Measurements from ENCODE around the gene CACNA2D4.

Gene CACNA2D4

DNA sequence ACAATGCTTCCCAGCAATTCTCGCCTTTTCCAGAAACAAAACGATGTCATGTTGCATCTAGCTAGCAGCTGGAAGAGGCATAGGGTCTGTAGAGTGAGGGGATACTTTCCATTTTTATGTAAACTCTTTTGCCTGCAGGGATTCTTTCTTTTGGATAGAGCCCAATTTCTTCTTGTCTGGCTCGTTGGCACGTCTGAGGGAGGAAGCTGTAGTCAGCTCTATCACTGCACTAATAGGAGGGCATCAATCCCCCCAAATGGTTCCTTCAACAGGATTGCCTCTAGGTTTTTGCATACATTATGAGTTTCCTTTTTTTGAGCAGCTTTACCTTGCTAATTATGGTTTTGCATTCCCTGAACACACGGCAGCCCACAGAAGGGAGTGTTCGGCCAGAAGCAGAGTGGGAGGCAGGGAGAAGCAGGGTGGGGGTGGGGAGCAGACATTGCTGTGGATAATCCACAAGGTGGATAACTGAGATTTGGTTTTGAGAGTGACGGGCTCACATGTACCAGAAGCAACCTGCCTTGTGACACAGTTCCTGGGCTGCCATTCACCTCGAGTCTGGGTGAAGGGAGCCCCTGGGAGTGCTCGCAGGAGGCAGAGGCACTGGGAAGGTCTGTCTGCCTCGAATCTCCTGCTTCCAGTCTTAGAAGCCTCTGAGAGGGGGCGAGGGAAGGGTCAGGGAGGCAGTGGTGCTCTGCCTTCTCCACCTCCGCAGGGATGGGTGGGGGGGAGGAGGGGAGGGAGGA lies 73.6 kb downstream of the CACNA2D4 start:
- no peak for DNase-seq (ENCODE audit: low read depth, low spot score)

DNA sequence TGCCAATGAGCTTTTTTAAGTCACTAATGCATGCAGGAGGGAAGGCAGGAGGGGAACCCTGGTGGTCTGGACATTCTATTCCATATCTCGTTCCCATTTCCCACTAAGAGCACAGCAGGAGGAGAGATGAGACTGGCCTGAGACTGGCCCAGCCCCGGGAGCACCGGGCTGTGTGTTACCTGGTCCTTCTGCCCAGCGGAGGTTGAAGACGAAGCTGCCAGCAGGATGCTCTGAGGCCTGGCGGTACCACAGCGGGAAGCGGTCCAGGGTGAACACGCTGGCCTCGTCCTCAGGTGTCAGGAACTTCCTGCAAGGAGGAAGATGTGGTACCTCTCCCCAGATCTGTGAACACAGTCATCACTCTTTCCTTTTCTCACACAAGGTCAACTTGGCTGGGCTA lies 74.2 kb downstream of the CACNA2D4 start:
- no peak for DNase-seq (ENCODE audit: low read depth, low spot score)

DNA sequence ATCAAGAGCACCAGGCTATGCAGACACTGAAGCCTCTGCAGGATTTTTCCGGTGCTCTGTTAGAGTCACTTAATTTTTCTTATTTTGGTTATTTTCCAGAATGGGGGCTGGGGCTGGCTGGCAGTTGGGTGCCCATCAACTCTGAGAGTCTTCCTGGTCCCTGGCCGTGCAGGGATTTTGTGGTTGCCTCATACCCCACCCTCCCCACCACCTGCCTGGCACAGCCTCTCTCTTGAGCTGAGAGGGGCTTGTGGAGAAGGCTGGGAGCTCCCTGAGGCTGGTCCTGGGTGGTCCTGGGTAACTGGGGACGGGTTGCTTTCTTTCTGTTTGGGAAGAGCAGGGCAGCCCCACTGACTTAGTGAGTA lies 74.8 kb downstream of the CACNA2D4 start:
- DNase-seq (ENCODE audit: low read depth, low spot score) = no peak

DNA sequence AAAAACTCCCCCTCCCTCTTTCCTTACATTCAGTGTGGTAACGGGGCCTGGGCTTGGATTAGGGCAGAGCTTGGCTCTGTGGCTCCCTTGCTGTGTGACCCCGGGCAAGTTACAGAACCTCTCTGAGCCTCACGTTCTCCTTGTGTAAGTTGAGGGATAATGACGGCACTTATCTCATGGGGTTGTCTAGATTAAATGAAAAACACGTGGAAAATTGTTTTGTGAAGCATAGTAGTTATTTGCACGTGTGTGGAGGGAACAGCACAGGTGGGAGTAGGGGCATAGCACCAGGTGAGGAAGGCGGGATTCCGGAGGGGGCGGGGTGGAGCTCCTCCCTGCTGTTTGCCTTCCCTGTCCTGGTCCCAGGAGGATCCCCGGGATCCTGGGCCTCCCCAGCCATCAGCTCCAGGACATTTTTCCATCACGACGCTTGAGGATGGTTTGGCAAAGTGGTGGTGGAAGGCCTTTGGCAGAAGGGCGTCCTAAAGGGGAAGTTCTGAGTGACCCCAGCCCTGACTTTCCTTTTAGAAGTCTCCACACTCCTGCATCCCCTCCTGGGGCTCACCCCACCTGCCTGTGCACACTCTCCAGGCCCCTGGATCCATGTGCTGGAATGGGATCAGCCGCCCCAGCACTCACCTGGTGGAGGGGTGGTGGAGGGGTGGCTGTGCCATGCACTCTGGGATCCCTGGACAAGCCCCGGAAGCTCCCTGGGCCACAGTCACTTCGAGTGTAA lies 75.4 kb downstream of the CACNA2D4 start:
- no peak for DNase-seq (ENCODE audit: low read depth, low spot score)

DNA sequence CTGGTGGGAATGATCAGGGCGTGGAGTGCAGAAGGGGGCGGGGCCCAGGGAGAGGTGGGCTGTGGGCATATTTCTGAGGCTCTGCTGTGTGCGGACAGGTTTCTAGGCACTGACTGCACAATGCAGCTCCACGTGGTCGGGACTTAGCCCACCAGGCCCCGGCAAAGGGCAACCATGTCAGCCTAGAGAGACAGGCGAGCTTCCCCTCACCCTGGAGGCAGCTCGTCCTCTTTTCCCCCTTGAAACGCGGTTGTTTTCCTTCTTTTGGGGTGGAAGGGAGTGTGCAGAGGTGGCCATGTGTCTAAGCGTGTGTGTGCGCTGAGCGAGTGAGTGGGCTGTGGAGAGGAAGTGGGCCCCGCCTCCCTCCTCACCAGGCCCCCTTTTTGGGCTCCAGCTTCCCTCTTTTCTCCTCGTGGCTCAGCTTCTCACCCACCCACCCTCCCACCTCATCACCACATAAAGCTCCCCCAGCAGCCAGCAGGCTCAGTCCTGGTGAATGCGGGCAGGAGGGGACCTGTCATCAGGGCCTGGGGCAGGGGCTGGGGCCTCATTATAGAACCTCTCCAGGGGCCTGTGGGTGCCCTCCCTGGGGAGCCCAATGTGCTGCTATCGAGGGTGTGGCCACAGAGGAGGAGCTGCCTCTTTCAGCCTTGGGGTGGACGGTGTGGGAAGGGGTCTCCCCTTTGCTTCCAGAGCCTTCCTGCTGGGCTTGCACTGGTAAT lies 76.1 kb downstream of the CACNA2D4 start:
- DNase-seq (ENCODE audit: low read depth, low spot score) = no peak

DNA sequence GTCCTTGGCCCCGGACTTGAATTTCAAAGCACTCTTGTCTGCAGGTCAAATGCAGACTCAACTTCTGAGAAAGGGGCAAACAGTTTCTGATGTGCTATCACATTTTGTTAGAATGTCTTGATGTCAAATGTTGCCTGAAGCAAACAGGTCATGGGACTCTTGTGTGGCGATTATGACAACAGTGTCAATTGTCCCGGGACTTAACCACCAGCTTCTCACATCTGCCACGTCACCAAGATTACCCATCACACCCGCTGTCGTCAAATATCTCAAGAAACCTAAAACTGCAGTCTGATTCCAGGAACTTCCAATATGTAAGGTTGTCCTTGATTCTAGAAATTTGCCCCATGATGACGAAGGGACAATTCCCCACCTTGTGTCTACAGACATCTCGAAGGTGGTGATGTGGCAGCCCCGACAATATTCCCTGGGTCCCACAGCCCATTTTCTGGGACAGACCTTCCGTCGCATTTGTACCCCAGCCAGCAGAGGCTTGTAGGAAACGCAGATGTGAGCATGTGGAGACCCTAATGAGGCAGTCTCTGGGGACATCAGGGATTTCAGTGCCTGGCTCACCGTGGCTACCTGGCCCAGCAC lies 76.8 kb downstream of the CACNA2D4 start:
- no peak for DNase-seq (ENCODE audit: low read depth, low spot score)

DNA sequence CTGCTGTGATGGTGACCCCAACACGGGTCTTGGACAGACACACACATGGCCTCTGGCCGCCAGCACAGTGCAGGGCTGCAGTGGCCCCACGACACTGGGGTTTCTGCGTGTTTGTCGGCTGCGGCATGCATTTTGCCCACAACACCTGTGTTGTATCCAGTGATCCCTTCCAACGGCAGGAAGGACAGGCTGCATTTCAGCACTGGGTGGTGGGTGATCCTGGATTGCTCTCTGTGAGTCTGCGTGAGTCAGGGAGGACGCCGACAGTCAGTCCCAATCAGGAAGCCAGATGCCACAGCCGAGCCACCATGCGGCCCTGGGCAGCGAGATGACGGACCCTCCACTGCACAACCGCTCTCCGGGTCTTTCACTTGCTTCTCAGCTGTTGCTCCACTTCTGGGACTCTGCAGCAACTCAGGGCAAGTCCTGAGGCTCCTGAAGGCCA lies 77.4 kb downstream of the CACNA2D4 start:
- no peak for DNase-seq (ENCODE audit: low read depth, low spot score)

DNA sequence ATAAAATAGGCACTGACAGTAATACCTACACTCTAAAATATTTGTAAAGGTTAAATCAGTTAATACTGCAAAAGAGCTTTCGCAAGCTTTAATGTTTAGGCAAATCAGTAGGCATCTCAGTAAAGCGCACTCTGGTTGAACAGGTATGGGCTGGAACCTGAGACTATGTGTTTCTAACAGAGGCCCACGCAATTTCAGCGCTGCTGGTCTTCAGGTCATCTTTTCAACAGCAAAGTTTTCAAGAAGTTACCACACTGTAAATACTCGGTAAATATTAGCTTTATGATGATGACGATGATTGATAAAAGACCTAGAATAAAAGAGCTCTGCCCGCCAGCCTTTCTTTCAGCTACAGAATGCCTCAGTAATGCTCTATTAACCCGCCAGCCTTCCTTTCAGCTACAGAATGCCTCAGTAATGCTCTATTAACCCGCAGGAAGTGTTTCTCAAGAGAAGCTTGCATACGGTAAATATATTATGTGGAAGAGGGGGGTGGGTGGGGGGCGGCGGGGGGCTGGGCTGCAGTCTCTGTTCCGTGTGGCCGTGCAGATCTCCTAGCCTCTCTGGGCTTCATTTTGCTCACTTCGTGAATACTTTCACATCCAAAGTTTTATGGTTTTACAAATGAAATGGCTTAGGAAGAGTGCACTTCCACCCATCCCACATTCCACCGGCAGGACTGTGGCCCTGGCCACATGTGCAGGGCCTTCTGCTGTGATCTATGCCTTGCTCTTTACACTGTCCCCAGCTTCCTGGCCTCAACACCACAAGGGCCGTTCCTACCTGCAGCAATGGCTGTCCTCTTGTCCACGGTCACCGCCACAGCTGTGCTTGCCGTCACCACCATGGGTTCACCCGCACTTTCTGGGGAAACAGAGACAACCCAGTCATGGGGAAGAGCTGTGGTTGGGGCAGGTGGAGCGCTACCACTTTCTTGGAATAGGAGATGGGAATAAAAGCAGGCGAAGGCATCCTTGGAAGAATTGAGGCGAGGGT lies 78.2 kb downstream of the CACNA2D4 start:
- DNase-seq (ENCODE audit: low read depth, low spot score) = no peak

DNA sequence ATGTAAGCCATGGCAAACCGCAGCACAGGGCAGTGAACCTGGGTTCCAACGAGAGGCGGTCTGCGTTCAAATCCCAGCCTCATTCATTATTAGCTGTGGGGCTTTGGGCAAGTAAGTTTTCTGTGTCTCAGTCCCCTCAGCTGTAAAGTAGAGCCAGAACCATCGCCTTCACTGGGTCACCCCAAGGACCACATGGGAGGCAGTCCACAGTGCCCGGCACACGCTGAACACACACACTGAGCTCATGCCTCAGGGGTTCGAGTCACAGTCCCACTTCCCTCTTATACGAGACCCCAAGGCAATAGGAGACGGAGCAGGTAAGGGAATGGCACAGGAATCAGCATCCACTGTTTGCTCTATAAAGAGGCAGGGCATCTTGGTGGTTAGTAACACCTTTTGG lies 79.0 kb downstream of the CACNA2D4 start:
- DNase-seq (ENCODE audit: low read depth, low spot score) = no peak

DNA sequence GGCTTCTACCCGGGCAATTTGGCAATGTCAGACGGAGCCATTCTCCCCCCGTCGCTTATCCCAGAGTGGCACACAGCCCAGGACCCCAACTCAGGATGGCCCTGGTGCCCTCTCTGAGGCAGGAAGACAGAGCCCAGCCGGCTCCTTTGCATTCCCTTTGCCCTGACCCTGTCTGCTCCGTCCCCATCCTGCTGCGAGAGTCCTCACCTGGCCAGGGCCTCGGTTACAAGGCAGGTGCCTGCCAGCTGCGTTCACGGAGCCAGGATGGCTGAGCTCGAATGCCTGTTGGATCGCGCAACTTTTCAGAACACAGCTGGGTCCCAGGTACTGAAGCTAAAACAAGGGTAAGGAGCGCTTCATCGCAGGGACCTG lies 79.5 kb downstream of the CACNA2D4 start:
- no peak for DNase-seq (ENCODE audit: low read depth, low spot score)

DNA sequence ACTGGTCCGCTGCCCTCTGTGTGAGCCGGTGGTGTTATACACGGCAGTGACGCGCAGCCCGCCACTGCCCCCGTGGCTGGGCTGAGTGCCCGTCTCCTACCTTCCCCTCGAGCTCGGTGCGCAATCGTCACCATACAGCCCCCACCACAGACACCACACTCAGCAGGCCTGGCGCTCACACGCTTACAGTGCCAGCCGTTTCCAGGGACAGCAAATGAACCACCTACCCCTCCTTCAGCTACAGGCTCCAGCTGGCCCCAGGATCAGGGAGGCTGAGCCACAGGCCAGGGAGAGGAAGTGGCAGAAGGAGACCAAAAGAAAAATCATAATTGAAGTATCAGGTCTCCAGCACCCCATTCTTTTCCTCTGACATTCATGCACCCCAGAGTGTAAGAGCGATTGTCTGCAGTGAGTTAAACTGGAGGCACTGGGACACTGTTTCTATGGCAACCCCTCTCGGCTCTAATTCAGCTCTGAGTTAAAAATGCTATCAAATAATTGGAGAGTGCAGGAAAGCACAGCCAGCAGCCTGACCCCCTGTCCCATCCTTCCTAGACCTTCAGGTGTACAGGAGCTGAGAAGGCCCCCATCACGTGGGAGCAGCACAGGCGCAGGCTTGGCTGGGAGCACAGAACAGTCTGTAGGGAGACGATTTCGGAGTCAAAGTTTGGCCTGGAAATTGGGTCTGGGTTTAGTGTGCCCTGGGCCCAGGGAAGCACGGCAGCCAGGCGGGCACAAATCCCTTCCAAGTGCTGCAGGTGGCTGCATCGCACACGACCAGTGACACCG lies 80.1 kb downstream of the CACNA2D4 start:
- DNase-seq (ENCODE audit: low read depth, low spot score) = no peak

DNA sequence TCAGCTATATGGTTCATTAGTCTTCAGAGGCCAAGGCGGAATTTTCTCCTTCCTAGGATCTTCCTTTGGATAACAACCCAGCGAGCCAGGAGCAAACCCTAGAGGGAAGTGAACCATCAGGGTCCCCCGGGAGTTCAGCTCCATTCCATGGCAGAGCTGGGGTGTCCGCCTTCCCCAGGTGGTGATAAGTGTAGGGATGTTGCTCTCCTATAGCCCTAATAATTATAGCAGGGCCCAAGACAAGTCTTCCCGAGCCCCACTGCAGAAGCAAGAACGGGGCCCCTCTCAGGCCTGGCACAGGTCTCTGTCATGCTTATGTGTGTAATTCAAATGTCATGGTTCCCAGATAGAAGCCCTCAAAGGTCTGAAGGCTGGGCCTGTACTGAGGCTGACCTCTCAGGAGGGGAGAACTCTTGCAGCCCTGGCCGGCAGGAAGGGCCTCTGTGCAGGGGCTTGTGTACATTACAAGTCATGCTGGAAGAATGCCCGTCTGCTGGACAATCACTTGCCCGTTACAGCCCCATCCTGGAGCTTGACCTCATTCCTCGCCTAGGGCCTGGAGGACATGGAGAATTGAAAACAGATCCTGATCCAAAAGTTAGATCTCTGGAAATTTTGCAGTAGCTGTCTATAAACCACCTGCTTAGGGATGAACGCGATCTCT lies 80.8 kb downstream of the CACNA2D4 start:
- DNase-seq (ENCODE audit: low read depth, low spot score) = peak; percentile 30

DNA sequence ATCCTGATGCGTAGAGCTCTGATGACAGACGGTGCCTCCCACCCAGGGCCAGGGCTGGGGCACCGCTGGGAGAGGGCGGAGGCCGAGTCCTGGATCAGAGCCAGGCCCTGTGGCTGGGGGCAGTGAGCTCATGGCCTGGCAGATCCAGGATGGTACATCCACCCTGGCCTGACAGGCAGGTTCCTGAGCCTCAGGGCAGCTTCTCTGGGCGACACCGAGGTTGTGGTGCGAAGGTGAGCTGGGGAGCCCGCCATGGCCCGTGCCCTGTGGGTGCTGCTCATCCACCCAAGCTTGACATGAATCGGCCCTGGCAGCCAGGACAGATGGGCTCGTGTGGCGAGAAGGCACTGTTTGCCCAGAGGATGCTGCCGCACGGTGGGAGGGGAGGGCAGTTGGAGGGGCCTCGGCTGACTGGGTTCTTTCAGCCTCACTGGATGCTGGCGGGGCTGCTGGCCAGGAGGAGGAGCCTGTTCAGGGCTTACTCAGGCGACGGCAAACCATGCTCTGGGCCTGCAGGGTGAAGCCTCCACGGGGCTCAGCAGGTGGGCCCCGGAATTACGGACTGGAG lies 81.5 kb downstream of the CACNA2D4 start:
- peak; percentile 30 for DNase-seq (ENCODE audit: low read depth, low spot score)

DNA sequence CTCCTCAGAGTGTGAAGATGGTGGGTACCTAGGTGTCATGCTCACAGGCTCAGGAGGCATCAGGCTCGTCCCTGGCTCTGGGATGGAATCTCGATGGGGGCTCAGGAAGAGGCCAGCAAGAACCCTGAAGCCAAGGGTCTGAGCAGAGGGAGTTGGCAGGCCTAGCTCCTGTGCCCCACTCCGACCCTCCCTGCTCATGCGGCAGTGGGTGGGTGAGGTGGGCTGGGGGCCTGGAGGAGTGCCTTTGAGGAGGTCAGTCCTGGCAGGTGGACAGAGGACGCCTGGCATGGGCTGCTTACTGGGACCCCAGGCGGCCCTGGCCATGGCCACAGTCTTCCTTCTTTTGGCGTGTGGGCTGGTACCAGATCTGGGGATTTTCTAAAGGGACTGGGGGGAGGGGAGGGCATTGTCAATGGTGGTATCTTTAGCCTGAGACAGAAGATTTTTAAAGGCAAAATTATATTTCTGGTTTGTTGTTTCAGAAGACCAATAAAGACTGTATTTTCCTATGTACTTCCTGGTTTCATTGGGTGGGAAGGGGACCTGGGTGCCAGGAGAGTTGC lies 82.1 kb downstream of the CACNA2D4 start:
- no peak for DNase-seq (ENCODE audit: low read depth, low spot score)

DNA sequence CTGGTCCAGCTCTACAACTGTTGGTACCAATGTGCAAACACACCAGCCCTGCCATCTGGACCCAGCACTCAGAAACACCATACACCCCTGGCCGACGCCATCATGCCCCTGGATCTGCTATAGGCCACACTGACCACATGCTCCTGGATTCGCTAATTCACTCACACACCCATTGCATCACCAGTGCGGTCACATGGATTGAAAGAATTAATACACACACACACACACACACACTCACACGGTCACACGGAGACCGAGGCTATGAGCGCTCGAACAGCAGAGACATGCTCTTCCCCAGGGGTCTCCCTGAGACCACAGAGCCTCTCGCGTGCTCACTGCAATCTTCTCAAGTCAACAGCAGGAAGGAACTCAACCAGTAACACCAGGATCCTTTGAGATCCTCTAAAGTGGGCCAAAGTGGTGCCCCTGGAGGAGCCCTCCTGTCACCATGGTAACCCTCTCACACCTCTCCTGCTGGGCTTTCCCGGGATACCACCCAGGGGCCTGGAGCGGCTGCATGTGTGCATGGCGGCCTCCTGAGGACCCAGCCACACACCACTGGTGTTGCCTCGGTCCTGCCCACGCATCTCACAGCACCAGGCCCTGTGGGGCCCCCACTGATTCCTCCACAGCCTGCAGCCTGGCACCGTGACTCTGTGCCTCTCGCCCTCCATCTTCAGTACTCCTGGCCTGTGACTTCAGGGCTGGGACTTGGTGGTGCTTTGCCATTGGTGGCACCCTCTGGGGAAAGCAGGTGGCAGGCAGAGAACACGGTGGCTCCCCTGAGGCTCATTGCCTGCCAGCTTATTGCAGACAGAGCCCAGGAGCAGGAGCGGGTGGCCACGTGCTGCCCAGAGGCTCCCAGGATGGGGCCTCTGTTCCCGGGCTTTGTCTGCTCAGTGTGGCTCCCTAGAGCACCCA lies 83.0 kb downstream of the CACNA2D4 start:
- no peak for DNase-seq (ENCODE audit: low read depth, low spot score)

DNA sequence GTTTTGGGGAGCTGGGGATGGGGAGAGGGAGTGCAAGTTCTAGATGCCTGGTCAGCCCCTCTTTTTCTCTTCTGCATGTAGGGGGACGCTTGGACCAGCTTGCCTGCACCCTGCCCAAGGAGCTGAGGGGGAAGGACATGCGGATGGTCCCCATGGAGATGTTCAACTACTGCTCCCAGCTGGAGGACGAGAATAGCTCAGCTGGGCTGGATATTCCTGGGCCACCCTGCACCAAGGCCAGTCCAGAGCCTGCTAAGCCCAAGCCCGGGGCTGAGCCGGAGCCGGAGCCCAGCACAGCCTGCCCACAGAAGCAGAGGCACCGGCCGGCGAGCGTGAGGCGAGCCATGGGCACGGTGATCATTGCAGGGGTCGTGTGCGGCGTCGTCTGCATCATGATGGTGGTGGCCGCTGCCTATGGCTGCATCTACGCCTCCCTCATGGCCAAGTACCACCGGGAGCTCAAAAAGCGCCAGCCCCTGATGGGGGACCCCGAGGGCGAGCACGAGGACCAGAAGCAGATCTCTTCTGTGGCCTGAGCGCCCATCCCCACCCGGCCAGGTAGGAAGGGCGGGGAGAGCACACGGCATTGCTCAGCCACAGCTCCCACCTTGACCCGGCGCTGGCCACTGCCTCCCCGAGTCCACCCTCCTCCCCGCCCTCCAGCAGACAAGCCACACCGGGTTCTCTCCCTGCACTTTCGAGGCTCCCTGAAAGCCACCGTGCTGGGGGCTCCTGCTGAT lies 84.1 kb downstream of the CACNA2D4 start:
- no peak for DNase-seq (ENCODE audit: low read depth, low spot score)

DNA sequence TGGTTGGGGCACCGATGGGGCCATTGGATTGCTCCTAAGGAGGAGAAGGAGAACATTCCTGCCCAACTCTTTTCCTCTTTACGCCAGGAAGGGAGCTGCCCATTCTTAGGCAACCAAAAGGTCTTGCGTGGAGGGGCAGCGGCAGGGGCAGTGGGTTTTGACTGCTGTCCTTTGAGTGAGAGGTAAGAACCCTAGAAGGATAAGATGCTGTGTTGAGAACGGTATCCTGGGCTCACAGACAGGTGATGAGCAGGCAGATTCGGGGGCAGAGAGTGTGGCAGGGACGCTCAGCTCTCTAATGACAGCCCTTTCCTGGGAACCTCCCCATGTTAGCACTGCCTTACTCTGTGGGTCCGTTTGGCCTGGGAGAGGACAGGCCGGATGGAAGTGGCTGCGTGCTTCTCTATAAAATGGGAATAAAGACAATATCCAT lies 84.8 kb downstream of the CACNA2D4 start:
- no peak for DNase-seq (ENCODE audit: low read depth, low spot score)

All from ELF-1 (cell line).